ENCODE measurements around the gene TOX4.

DNA sequence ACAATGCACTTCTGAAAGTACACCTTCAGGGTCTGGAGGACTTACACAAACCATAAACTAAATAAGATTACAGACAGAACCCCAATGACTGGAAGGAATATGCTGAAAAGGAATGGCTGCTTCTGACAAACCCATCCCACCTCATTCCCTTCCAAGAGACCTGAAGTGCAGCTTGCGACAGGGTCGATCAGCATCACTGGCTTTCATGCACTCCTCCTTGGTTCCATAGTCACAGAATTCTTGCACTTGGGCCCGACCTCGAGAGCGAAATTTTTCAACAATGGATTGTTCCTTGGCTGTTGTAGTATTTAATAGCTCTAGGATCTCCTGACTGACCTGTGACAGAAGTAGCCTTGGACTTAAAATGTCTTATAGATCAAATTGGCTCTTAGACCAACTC, 24.6 kb downstream of the TOX4 start:
- TF ChIP-seq EZH2phosphoT487 (conservative IDR thresholded peaks at IDR 0.05; ENCODE audit: low read length): no peak
- TF ChIP-seq, protein P1, sequence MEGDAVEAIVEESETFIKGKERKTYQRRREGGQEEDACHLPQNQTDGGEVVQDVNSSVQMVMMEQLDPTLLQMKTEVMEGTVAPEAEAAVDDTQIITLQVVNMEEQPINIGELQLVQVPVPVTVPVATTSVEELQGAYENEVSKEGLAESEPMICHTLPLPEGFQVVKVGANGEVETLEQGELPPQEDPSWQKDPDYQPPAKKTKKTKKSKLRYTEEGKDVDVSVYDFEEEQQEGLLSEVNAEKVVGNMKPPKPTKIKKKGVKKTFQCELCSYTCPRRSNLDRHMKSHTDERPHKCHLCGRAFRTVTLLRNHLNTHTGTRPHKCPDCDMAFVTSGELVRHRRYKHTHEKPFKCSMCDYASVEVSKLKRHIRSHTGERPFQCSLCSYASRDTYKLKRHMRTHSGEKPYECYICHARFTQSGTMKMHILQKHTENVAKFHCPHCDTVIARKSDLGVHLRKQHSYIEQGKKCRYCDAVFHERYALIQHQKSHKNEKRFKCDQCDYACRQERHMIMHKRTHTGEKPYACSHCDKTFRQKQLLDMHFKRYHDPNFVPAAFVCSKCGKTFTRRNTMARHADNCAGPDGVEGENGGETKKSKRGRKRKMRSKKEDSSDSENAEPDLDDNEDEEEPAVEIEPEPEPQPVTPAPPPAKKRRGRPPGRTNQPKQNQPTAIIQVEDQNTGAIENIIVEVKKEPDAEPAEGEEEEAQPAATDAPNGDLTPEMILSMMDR (IDR thresholded peaks at IDR 0.05; ENCODE audit: insufficient read depth, low read length, poor library complexity, severe bottlenecking): no peak
